ENCODE results near the gene CAMK2D.

Gene CAMK2D

GRCh38 chr4:113610537-113610936 lies 151.0 kb downstream of the CAMK2D start:
- no peak for DNase-seq (ENCODE audit: low read depth in 1 of 2, low spot score in 1 of 2)

DNA sequence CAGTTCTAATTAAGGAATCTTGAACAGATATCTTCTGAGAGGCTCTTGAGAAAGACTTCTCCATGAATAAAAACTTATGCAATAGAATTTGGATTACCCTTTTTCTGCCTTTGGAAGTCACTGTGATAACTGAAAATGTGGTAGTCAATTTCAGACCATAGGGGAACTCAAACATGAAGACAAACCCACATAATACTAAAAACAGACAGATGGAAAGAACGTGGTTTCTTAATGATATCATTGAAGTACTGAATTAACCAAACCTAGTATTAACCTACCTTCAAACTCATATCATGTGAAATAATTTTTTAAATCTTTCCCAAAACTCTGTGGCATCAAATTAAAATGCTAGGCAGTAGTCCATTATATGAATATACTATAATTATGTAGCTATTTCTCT lies 153.5 kb downstream of the CAMK2D start:
- DNase-seq (ENCODE audit: low read depth in 1 of 2, low spot score in 1 of 2), result no peak

DNA sequence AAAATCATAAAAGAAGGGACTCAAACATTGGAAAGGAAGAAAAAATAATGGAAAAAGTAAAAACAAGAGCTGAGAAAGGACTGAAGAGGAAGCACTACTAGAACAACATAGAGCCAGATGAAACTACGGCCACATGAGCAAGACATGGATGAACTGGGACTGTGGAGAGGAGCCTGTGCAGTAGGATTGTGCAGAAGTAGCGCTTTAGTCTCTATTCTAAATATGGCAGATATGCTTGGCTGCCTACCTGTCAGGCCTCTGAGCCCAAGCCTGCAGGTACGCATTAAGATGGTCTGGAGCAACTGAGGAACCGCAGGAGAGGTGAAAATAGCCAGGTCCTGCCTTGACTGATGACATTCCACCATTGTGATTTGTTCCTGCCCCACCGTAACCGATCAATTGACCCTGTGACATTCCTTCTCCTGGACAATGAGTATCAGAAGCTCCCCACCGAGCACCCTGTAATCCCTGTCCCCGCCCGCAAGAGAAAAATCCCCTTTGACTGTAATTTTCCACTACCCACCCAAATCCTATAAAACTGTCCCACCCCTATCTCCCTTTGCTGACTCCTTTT lies 154.3 kb downstream of the CAMK2D start:
- no peak for DNase-seq (ENCODE audit: low read depth in 1 of 2, low spot score in 1 of 2)

DNA sequence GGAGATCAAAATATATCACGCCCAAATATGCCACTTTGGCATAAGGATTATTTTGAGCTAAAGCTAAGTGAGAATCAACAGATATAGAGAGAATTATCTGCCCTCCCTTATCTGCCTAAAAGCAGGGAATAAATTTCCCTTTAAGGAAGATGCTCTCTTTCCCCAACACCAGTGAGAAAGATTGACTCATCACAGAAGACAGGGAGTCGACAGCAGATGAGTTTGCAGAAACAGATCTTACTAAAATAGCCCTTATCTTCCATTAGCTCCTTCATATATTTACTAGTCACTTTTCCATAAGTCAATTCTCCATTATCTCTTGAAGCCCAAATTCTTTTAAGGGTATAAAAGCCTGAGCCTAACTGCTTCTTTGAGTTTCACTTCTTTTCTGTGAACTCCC lies 156.6 kb downstream of the CAMK2D start:
- DNase-seq (ENCODE audit: low read depth in 1 of 2, low spot score in 1 of 2), result no peak

- no peak for DNase-seq (ENCODE audit: low read depth in 1 of 2, low spot score in 1 of 2)
These were observed 157.6 kb downstream of the CAMK2D start for GRCh38 chr4:113603911-113604310.

GRCh38 chr4:113602646-113603228 lies 158.8 kb downstream of the CAMK2D start:
- DNase-seq (ENCODE audit: low read depth in 1 of 2, low spot score in 1 of 2), result no peak

- DNase-seq (ENCODE audit: low read depth in 1 of 2, low spot score in 1 of 2), result no peak
These were observed 159.9 kb downstream of the CAMK2D start for GRCh38 chr4:113601636-113602035.

DNA sequence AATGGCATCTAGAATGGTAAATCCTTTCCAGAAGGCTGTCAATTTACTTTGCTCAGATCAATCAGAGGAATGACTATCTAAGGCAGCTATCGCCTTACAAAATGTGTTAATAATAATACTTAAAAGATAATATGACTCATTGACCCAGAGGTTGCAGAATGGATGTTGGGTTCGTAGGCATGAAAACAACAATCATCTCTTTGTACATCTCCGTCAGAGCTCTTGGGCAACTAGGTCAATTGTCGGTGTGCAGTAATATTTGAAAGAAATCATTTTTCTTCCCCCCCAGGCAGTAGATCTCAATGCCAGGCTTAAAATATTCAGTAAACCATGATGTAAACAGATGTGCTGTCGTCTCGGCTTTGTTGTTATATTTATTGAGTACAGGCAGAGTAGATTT lies 165.1 kb downstream of the CAMK2D start:
- no peak for DNase-seq (ENCODE audit: low read depth in 1 of 2, low spot score in 1 of 2)

- no peak for DNase-seq (ENCODE audit: low read depth in 1 of 2, low spot score in 1 of 2)
These were observed 167.3 kb downstream of the CAMK2D start for GRCh38 chr4:113594231-113594556.

DNA sequence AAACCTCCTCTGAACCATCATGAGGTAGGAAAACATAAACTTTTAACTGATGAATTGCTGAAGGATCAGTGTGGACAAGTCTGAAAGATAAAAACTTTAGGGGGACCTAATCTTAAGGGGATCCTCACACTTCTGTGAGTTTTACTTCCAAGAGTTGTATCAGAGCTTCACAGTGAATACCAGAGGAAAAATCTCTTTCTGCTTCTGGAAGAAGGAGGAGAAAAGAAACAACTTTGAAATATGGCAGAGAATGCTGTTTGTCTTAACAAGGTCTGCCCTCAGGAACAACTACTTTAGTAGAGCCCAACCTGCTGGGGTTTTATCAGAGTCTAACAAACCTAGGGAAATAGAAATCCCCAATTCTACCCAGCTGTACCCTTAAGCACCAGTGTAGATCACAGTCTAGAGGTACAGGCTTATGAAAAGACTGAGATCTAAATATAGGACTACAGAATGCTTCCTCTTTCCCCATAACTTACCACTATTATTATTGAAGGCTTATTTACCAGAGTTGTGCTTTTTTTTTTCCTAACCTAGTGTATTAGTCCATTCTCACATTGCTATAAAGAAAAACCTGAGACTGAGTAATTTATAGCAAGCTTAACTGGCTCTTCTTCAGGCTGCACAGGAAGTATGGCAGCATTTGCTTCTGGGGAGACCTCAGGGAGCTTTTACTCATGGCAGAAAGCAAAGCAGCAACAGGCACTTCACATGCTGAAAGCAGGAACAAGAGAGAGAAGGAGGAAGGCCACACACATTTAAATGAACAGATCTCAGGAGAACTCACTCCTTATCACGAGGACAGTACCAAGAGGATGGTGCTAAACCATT lies 167.9 kb downstream of the CAMK2D start:
- DNase-seq (ENCODE audit: low read depth in 1 of 2, low spot score in 1 of 2), result no peak

GRCh38 chr4:113591982-113592381 lies 169.6 kb downstream of the CAMK2D start:
- no peak for DNase-seq (ENCODE audit: low read depth in 1 of 2, low spot score in 1 of 2)

DNA sequence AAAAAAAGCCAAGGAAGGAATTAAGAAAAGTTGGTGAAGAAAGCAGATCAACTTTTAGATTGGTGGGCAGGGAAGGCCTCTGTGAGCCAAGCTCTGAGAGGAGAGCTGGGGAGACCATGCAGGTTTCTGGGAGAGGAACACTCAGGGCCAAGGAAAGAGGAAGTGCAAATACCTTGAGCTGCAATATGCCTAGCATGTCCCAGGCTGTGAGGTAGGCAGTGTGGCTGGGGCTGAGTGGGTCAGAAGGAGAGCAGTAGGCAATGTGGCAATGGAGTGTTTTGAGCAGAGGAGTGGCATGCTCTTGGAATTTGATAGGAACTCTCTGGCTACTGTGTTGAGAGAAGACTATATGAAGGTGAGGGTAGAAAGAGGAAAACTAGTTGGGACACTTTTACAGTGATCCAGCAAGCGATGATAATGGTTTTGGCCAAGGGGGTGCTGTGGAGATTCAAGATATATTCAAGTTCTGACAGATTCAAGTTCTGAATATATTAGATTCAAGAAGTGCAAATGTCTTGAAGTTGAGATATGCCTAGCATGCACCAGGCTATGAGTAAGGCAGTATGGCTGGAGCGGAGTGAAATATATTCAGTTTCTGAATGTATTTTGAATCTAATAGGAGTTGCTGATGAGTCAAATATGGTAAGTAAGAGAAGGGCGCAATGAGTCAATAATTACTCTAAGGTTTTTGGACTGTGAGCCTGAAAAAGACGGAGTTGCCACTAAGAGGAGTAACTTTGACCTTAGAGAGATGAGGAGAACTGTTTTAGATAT lies 172.5 kb downstream of the CAMK2D start:
- DNase-seq (ENCODE audit: low read depth in 1 of 2, low spot score in 1 of 2), result no peak

DNA sequence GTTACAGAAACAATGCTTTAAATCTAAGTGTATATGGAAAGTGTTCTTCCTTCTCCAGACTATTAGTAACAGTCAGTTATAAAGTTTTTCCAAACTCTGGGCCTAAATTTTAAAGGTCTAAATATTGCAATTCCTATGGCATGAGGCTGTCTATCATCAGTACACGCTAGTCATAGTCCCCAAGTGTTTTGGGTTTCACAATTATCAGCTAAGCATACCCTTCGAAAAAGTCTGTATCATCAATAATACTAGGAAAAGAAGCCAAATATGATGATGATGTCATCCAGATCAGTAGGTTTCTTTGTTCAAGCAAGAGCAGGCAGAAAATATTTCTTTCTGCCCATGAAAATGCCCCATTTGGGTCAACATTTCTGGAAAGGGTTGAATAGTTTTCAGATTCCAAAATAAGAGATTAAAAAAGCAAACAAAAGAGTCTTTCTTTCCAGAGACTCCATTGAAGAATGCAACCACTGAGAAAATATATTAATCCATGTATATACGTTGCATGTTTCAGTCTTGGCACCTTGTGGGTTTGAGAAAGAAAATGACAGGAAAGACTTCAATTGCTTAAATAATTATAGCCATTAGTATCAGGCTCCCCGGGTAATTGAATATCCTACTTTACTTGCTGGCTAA lies 173.8 kb downstream of the CAMK2D start:
- no peak for DNase-seq (ENCODE audit: low read depth in 1 of 2, low spot score in 1 of 2)

DNA sequence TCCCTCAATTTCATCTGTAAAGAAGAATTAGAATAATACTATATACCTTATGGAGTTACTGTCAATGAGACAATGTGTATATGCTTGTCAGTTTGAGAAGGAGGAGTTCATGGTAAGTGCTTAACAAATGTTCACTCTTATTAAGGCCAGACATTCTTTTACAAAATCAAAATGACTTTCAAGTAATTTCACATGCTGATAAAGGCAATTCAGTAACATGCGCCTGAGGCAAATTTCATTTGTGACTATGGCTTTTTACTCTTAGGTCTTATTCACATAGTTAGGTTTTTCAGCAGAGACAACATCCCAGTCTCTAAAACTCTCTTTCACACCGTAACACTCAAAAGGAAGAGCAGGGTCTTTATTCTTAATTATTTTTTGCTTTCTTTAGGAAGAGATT lies 174.4 kb downstream of the CAMK2D start:
- no peak for DNase-seq (ENCODE audit: low read depth in 1 of 2, low spot score in 1 of 2)

DNA sequence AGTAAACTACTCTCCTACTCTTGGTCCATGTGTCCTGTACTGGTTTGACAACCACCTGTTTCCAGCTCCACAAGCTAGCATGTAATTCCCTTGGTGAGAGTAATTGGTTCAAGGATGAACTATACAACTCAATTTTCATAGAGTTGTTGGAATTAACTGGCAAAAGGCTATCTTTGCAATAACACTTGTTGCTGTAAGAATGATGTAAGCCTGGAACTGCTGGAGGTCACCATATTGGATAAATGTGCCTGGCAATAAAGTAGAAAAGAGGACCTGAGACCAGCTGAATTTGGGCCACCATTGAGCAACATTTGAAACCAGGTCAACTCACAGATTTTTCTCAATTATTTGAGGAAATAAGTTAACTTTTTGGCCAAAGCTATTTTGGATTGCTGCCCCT lies 175.5 kb downstream of the CAMK2D start:
- no peak for DNase-seq (ENCODE audit: low read depth in 1 of 2, low spot score in 1 of 2)

DNA sequence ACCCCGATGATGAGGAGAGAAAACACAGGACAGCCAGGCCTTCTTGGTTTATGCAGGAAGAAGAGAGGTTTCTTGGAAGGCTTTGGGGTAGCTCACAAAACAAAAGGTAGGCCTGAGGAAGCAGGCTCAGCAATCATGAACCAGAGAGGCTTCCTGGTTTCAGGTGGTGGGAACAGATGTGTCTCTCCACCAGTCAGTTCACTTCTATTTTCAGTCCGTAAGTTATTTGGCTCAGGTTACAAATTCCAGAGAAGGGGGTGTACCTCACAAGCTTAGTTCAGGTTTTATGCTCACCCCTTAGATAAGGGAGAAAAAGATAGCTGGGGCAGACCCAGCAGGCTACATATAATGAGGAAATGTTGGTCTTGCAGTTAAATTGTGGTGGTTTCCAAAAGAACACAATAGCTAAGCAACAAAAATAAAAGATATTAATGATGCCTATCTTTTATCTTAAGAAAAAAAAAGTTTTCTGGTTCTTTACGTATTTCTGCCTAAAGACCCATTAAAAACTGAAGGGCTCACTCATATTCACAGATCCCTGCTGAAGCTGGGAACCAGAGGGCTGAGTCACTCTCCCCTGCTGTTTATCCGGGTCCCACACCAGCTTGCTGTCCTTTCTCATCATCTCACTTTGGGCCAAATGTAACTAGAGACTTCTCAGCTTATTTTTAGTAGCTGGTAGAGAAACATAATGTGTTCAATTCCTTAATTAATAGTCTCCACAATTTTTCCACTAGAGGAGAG lies 177.0 kb downstream of the CAMK2D start:
- DNase-seq (ENCODE audit: low read depth in 1 of 2, low spot score in 1 of 2), result no peak

- no peak for DNase-seq (ENCODE audit: low read depth in 1 of 2, low spot score in 1 of 2)
These were observed 178.8 kb downstream of the CAMK2D start for GRCh38 chr4:113582737-113583136.

DNA sequence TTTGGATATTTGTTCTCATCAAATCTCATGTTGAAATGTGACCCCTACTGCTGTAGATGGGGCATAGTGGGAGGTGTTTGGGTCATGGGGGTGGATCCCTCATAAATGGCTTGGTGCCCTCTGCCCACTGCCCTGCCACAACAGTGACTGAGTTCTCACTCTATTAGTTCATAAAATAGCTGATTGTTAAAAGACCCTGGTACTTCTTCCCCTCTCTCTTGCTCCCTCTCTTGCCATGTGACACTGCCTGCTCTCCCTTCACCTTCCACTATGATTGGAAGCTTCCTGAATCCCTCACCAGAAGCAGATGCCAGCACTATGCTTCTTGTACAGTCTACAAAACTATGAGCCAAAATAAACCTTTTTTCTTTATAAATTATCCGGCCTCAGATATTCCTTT lies 182.2 kb downstream of the CAMK2D start:
- no peak for DNase-seq (ENCODE audit: low read depth in 1 of 2, low spot score in 1 of 2)

- DNase-seq (ENCODE audit: low read depth in 1 of 2, low spot score in 1 of 2), result no peak
These were observed 184.4 kb downstream of the CAMK2D start for GRCh38 chr4:113576947-113577678.

DNA sequence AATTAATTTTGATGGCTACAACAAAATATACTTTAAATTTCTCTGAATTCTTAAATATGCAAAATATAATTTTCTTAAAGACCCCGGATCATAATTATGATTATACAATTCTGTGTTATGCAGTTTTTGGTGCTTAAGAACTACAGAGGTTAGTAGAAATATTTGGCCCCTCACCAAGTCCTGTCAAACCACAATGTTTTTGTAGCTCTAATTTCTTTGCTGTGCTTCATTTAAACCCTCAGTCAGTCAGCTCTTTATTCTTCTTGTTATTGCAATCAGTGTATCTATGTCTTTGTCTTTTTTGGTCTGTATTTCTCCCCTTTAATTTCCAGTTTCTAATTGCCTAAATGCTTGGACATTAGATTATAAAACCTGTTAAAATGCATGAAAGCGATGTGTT lies 186.1 kb downstream of the CAMK2D start:
- DNase-seq (ENCODE audit: low read depth in 1 of 2, low spot score in 1 of 2), result no peak

Data from activated T-helper 1 cell treated with anti-CD3 and anti-CD28 coated beads, Interleukin-2, amount 50 U/mL, for 16 hours (primary cell).